ENCODE results near the gene CHAMP1.

CHAMP1 gene

GRCh38 chr13:114275304-114275703, 39.0 kb upstream of the CHAMP1 start:
- Histone ChIP-seq H3K4me3 (no peak overlapping the region), H3K27ac (no peak overlapping the region)
- no peak for TF ChIP-seq CTCF (IDR thresholded peaks at IDR 0.05)
- DNase-seq (ENCODE audit: low spot score): no peak

DNA sequence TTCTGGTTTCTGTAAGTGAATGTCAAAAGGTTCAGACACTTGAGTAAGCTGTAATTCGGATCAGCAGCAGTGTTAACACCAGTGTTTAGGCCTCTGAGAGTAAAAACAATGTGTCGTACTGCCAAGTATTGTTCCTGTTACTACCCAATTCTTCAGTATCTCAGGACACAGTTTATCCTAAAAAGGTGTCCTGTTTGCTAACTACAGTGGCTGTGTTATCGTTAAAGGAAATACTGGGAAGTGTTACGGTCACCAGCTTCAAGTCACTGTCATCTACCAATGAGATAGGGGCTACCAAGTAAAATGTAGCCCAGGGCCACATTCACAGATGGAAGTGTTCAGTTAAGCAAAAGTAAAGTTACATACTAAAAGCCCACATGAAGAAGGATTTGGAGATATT, 35.2 kb upstream of the CHAMP1 start:
- Histone ChIP-seq H3K27ac (no peak overlapping the region), H3K4me3 (no peak overlapping the region)
- no peak for TF ChIP-seq CTCF (IDR thresholded peaks at IDR 0.05)
- no peak for DNase-seq (ENCODE audit: low spot score)

DNA sequence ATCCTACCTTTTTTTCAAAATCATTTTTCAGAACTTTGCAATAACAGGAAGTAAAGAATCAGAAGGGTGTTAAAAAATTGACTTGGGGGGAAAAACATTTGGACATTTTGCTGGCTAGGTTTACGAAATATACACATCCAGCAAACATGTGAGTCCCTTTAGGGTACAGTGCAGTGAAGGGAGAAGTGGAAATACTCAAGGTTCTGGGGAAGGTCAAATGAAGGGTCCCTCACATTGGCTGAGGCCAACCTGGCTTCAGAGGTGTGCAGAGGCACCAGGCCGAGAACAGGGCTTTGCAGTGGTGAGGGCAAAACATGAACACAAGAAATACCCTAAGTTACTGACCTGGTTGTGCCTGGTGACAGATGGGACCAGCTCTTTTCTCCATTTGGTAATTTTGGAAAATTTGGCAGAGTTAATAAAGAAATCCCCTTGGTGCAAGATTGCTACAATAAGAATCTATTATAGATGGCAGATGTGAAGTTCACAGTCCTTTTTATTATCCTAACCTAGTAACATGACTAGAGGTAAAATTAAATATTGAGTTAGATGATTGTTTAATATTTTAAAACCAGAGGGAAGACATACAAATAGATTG, 34.4 kb upstream of the CHAMP1 start:
- Histone ChIP-seq H3K27ac (peak overlapping the region; percentile 89 to 97), H3K4me3 (no peak overlapping the region)
- no peak for TF ChIP-seq CTCF (IDR thresholded peaks at IDR 0.05)
- DNase-seq (ENCODE audit: low spot score): no peak

DNA sequence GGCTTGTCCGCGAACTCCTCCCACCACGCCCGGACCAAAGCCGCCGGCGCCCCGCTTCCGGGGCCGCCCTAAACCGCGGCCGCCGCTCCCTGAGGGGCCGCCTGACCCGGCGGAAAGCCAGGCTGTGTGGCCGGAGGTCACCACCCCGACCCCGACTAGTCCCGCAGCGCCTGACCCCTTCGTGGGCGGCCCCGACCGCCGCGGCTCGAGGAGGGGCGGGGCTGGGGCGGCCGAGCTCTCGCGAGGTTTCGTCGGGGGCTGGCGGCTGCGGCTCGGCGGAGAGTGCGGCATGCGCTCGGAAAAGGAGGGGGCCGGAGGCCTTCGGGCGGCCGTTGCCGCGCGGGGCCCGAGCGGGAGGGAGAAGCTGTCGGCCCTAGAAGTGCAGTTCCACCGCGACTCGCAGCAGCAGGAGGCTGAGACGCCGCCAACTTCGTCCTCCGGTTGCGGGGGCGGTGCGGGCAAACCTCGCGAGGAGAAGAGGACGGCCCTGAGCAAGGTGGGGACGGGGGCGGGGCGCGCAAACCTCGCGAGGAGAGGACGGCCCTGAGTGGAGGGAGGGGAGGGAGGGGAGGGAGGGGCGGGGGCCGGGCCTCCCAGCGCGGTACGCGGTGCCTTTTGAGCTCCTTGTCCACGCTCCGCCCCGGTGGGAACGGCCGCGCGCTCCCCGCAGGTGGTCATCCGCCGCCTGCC, 32.8 kb upstream of the CHAMP1 start, which contains the start of gene UPF3A:
UPF3A (plus strand) TSS at position 251 of the 690 bp plus-strand sequence; CDS start at position 290, 39 bp downstream.
- Histone ChIP-seq H3K4me3 (peak within 1 kb of the TSS; percentile 80), H3K27ac (peak within 1 kb of the TSS; percentile 89 to 97)
- no peak for TF ChIP-seq CTCF (IDR thresholded peaks at IDR 0.05)
- peak; percentile 97 for DNase-seq (ENCODE audit: low spot score)

DNA sequence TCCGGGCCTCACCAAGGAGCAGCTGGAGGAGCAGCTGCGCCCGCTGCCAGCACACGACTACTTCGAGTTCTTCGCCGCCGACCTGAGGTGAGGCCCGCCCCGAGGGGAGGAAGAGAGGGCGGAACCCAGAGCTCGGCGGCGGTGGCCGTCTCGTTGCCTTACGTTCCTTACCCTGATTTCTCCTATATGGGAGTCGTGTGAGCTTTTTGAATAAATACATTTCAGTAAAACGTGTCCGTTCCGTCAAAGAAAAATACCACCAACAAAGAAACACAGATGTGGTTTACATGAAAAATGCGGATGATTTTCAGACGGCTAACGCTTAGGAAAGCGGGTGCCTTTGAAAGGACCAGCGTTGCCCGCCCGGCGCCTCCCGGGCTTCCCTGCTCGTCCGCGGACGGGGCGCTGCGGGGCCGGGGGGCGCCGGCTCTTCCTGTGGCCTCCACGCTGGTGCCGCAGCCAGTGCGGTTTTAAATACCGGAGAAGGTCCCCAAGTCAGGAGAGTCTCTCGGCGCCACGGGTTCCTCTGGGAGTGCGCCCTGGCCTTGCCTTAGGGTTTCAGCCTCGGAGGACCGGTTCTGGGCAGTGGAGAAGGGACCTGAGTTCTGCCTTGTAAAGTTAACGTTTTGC, 32.1 kb upstream of the CHAMP1 start:
- no peak for TF ChIP-seq CTCF (IDR thresholded peaks at IDR 0.05)
- peak; percentile 80 for DNase-seq (ENCODE audit: low spot score)
- peak overlapping the region; percentile 89 to 97 for H3K27ac ChIP-seq
- peak overlapping the region; percentile 80 for H3K4me3 ChIP-seq

DNA sequence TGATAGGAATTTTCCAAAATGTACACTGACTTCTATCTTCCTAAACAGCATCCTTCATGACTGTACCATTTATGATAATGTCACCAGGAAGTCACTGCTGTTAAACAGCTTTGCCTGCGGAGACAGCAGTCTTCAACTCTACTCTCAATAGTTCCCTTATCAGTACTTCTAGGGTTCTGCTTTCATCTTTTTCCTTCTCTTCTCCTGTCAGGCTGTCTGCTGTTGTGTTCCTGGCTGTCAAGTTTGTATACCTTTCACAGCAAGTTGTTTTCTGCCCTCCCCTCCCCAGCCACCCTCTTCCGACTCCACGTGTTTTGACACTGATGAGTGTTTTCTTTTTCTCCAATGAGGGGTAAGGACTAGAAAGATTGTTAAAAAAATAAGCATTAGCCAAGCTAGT, 30.7 kb upstream of the CHAMP1 start:
- Histone ChIP-seq H3K4me3 (no peak overlapping the region), H3K27ac (no peak overlapping the region)
- TF ChIP-seq CTCF (IDR thresholded peaks at IDR 0.05): no peak
- DNase-seq (ENCODE audit: low spot score): no peak
